Measurements from ENCODE around the gene OR5P2. TPM values are rescaled to one million over a fixed set of nuclear protein-coding genes. Genes with fewer than 3 reads are reported as not detected.

Gene OR5P2
- polyA plus RNA-seq, 1 donor from 2014 or later = not detected

GRCh38 chr11:7749456-7749855, 47.3 kb downstream of the OR5P2 start:
- H3K9me3 Mint-ChIP-seq = no peaks in the 10 kb centered on the region
- H3K27me3 Mint-ChIP-seq = peaks cover 1% of the 10 kb centered on the region
- H3K4me3 Mint-ChIP-seq = no peak overlapping the region
- H3K36me3 Mint-ChIP-seq = no peaks in the 10 kb centered on the region
- H3K27ac Mint-ChIP-seq = no peak overlapping the region
- H3K4me1 Mint-ChIP-seq = no peaks in the 10 kb centered on the region

Other genes starting within 250 kb of the OR5P2 start
- gene CYB5R2, start 123.4 kb downstream of the OR5P2 start, polyA plus RNA-seq = 9.3 TPM
- gene OVCH2, start 90.5 kb downstream of the OR5P2 start, polyA plus RNA-seq = not detected
- not detected for gene OR5P3, start 33.9 kb upstream of the OR5P2 start, polyA plus RNA-seq
- gene OR10A6, start 134.3 kb upstream of the OR5P2 start, polyA plus RNA-seq = not detected
- not detected for gene OR10A3, start 144.8 kb upstream of the OR5P2 start, polyA plus RNA-seq
- gene NLRP10, start 168.5 kb upstream of the OR5P2 start, polyA plus RNA-seq = not detected
- 431 TPM for gene EIF3F, start 190.4 kb upstream of the OR5P2 start, polyA plus RNA-seq

All from IgD-negative memory B cell (primary cell).